Prostate gland (tissue), 2 donors: Measurements from ENCODE around the gene ZGPAT.

Experiments
- POLR2AphosphoS5 ChIP-seq: sonication (generic); formaldehyde crosslinking; IDR thresholded peaks from one replicate; pipeline ENCODE4 v1.6.1; 2017; ENCODE audit warnings: antibody characterized with exemption
- TF ChIP-seq, protein P1 (sequence below), 4 experiments: fragments of 200-600 bp in 2 of 4; fragments of 450-650 bp in 2 of 4; sonication (generic) in 2 of 4; IDR thresholded peaks; 1 replicate in 3 of 4; 2 replicates in 1 of 4; pipeline ENCODE4 v1.5.1; 2016 to 2019; ENCODE audit warnings: antibody characterized with exemption in 4 of 4, mild to moderate bottlenecking in 2 of 4, moderate library complexity in 2 of 4

DNA sequence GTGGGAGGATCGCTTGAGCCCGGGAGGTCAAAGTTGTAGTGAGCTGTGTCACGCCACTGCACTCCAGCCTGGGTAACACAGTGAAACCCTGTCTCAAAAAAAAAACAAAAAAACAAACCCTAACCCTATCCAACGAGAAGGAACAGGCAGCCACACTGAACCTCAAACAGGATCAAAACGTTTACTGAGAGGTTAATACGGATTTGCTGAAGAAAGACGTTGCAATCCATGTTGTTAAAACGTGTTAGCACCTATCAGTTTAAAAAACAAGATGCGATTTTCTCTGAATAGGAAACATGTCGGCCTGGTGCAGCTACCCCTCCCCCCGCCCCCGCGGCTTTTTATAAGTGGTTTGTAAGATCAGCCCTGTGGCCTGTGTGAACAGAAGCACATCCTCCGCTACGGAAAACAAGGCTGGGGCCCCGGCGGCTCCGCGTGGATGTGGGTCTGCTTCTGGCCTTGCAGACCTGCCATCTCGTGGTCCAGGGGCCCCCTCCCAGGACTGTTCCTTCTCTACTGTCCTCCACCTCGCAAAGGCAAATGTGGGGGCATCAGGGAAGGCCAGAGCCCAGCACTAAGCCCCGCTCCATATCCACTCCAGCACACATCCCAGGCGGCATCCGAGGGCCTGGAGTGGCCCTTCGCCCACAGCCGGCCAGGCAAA is 43.1 kb downstream of the ZGPAT start:
- TF ChIP-seq, protein P1, sequence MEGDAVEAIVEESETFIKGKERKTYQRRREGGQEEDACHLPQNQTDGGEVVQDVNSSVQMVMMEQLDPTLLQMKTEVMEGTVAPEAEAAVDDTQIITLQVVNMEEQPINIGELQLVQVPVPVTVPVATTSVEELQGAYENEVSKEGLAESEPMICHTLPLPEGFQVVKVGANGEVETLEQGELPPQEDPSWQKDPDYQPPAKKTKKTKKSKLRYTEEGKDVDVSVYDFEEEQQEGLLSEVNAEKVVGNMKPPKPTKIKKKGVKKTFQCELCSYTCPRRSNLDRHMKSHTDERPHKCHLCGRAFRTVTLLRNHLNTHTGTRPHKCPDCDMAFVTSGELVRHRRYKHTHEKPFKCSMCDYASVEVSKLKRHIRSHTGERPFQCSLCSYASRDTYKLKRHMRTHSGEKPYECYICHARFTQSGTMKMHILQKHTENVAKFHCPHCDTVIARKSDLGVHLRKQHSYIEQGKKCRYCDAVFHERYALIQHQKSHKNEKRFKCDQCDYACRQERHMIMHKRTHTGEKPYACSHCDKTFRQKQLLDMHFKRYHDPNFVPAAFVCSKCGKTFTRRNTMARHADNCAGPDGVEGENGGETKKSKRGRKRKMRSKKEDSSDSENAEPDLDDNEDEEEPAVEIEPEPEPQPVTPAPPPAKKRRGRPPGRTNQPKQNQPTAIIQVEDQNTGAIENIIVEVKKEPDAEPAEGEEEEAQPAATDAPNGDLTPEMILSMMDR (IDR thresholded peaks at IDR 0.05) = no peak
- TF ChIP-seq POLR2AphosphoS5 = no peak
